OCI-M1 (cell line): ENCODE data around the gene MYO1G.
A peak's percentile ranks its signal among the peaks of the same experiment; 100 is the strongest.

Experiments used
- DNase-seq: peaks from one replicate; lab custom pipeline; 2025; lab: John Stamatoyannopoulos, UW

Gene MYO1G

DNA sequence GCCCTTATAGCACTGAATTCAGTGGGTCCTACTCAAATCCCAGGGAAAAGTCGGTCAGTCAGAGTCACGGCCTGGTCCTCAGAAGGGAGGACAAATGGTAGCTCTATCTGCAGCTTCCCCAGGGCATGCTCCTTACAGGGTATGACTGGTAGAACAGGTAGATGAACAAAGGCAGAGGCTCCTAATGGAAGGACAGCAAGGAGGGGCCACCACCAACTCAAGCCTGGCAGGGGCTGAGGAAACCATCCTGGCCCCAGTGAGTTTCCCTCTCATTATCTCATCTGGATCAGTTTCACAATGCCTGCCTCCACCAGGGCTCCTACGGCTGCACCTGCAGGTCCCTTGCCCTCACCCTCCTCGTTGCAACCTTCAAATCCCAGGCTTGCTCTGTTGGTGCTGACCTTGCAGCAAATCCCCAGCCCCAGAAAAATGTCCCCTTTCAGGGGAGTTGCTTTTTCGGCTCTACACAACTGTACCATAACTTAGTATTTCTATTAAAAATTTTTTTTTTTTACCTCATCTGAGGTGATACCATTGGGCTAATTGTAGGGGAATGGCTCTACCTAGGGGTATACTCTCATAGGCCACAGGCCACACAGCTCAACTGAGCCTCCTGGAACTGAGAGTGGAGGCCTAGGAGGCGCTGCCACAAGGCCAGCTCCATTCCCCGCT, 2.4 kb upstream of the MYO1G start:
- no peak for DNase-seq

DNA sequence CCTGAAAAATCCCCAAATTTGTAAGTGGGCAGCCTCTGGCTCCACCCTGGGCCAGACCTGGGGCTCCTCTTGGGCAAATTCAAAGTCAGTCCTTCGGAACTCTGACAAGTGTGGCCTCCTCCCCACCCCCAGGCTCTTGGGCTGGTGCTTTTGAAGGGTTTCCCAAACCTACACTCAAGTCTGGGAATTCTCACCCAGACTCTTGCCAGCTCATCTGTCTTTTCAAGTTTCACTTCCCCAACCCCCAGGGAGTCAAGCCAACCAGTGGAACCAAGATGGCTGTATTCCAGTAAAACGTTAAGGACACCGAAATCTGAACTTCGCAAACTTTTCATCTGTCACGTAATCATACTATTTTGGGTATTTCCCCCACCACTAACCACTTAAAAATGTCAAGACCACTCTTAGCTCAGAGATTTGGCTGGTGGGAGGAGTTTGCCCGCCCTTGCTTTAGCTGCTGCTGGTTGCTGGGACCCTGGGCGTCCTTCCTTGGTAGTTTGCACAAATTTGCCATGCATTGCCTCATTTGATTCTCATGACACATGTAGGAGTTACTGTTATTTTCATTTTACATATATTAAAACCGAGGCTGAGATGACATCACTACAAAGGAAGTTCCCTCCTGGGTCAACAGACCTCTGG, 1.7 kb upstream of the MYO1G start:
- DNase-seq, result no peak

DNA sequence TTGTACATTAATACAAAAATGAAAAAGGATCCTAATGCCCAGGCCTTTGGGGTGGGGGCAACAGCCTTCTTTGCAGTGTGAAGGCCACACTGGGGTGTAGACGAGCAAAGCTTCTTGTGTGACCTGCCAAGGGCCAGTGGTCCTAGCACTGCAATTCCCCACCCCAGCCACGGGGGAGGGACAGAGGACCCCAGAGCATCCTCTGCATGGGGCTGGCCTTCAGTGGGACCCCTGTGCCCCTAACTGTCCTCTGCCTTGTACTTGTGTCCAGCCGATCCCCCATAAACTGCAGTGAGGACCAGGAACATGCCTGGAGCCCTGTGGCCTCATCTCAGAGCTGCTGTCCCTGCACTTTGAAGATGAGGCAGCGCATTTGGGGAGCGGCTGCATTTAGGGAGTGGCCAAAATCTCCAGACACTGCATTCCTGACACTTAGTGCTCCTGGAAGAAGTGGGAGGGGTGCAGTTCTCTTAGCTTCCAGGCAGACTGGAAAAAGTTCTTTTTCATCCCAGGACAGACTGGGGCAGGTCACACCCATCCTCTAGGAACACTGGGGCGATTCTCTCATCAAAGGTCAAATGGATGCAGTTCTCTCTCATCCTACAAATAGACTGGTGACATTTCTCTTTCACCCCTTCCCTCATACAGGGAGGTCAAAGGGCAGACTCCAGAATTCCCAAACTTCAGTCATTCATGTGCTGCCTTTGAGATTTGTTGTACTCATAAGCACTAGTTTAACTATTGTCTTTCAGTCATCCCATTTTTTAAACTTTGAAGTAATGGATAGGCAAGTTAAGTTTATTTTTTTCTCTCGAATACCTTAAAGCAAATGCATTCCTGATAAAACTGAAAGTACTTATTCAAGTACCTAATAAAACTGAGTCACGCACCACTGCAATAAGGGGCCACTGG, 922 bp upstream of the MYO1G start:
- DNase-seq, result no peak

DNA sequence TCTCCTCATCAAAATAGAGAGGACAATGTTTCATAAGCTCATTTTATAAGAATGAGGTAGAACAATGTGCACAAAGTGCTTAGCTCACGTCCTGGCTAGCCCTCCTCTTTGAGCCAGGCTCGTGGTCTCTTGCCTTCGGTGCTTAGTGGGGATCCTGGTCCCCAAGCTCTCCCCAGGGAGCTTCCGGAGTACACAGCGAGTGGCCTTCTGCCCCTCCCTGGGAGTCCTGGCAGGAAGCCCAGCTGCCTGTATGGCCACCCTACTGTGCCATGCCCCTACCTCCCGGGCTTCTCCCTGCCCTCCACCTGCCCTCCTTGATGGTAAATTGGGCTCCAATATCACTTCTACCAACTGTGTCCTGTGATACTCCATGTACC, 868 bp downstream of the MYO1G start:
- no peak for DNase-seq

DNA sequence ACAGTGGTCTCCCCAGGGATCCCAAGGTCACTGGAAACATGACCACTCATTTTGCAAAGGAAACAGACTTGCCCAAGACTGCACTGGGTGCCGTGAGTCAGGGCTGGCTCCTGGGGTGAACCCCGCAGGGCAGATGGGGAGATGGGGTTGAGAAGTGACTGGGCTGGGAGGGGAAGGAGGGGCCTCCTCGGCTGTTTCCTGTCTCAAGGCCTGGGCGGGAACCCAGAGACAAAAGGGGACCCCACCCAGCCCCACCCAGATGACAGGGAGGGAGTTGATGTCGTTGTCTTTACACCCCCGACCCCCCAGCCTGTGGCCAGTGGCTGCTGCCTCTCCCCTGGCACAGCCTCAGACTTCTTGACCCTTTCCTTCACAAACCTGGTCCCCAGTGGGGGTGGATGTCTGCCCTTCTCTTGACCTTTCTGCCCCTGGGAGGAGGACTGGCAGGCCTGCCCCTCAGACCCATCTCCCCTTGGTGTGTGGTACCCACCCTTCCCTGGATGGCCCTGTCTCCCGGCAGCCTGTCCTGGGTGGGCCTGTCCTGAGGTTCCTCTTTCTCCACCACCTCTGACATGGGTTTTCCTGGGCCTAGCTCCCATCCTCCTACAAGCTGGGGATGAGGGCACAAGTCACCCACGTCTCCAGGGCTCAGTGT, 1.4 kb downstream of the MYO1G start:
- no peak for DNase-seq

DNA sequence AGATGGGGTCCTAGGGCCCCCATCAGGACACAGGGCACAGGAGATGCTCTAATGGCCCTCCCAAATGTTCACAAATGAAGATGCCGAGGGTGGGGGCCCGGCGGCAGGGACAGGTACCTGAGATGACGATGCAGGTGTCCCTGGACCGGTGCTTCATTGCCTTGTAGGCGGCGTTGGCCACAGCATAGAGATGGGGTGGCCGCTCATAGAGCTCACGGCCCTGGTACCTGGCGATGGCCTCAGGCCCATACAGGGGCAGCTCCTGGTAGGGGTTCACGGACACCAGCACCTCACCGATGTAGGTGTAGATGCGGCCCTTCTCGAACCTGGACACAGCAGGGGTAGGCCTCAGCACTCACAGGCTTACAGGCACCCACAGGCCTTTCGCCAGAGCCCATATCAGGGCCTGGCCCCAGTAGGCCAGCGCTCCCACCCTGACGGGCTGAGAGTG, 2.0 kb downstream of the MYO1G start:
- no peak for DNase-seq

DNA sequence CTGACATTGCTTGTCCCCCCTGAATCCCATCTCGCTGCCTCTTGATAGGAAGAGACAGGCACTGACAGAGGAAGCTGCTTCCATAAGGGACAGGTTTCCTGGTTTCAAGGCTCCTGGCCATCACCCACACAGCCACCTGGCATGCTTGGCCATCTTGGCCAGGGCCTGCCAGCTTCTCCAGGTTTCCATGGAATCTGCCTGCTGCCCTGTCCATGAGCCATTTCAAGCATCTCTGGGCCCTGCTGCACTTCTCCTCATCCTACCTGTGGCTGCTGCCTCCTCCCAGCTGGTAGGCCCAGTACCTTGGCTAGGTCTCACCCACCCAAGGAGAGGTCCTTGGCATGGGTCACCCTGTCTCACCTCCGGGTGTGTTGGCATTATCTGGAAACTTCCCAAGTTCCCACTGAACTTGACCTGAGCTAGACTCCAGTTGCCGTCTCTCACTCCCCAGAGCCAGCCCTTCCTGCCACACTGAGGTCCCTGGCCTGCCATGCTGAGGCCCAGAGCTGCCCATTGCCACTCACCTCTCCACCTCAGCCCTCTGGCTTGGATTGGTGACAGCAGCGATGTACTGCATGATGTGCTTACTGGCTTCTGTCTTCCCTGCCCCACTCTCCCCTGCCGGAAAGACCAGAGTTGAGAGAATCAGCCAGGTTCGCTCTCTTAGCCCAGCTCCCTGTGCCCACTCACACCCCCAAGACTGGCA, 2.6 kb downstream of the MYO1G start:
- no peak for DNase-seq

DNA sequence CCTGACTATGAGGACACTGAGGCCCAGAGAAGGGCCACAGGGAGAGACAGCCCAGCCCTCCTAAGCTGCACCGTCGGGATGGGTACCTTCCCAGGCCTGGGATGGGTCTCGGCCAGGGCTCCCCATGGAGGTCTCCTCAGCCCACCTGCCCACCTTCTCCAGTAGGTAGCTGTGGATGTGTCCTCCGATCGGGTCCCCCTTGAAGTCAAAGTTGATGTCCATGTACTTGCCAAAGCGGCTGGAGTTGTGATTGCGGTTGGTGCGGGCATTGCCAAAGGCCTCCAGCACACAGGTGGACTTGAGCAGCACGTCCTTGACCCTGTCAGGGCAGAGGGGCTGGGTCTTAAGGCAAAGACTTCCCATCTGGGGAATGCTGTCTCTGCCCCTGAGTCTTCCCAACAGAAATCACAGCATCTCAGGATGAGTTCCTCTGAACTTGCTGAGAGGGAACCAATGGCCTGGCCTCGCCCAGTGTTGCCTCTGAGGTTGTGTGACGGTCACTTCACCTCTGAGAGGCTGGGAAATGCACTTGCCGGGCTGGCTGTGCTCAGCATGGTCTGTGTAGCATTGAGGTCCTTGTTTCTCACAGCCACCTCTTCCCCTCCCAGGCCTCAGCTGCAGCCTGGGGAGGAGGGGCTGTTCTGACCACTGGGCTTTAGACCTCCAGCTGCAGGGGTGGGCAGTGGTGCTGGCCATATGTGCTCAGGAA, 3.3 kb downstream of the MYO1G start:
- no peak for DNase-seq

DNA sequence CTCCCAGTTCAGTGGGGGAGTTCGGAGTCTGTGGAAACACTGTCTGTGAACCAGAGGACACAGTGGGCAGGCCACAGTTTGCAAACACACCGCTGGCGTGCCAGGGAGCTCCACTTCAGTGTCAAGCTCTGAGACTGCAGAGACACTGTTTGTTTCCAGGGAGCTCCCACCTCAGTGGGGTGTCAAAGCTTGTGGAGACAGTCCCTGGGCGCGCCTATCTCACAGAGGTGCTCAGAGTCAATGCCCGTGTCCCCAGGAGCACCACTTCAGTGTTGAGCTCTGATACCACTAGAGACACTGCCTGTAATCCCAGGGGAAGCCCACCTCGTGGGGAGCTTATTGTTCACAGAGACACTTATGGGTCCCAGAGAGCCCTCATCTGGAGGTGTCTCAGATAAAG, 4.3 kb downstream of the MYO1G start:
- no peak for DNase-seq

DNA sequence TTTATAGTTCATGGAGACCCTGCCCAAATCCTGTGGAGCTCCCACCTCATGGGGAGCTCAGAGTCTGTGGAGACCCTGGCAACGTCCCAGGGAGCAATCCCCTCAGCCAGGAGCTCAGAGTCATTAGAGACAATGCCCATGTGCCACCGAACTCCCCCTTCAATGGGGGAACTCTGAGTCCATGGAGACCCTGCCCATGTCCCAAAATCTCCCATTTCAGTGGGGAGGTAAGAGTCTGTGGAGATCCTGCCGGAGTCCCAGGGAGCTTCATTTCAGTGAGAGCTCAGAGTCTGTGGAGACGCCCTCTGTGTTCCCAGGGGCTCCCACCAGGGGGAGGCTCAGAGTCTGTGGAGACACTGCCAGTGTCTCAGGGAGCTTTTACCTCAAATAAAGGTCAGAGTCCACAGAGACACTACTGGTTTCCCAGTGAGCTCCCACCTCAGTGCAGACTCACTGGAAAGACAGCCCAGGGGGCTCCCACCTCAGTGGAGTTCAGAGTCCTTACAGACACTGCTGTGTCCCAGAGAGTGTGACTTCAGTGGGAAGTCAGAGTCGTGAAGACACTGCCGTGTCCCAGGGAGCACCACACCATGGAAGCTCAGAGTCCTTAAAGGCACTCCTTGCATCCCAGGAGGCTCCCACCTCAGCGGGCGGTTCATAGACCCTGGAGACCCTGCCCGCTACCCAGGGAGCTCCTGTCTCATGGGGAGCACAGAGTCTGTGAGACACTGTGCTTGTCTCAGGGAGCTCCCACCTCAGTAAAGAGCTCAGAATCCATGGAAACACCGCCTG, 5.0 kb downstream of the MYO1G start:
- DNase-seq, result peak; percentile 56

DNA sequence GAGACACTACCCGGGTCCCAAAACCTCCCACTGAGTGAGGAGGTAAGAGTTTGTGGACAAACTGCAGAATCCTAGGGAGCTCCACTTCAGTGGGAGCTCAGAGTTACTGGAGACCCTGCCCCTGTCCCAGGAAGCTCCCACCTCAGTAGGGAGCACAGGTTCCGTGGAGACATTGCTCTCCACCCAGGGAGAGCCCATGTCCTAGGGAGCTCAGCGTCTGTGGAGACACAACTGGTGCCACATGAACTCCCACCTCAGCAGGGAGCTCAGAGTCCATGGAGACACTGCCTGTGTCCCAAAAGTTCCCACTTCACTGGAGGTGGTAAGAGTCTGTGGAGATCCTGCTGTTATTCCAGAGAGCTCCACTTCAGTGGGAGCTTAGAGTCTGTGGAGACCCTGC, 6.3 kb downstream of the MYO1G start:
- no peak for DNase-seq

DNA sequence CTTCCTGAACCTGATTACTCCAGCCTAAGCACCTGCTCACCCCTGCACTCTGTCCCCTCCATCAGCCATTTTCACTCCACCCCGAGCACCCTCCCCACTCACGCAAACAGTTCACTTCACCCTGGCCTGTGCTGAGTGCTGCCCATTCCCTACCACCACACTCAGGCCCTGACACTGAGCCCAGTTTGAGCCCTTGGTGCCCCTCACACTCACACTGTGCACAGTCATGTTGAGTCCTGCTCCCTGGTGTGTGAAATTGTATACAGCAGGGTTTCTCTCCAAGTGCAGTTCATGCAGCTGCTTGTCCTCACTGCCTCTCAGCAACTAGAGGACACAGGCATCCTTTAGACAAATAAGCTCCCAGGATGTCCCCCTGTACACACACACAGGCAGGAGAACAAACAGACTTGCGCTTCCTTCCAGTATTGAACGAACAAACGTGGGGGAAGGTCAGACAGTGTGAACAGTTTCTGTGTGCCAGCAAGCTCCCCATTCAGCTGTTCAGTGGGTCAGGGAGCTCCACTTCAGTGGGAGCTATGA, 6.8 kb downstream of the MYO1G start:
- DNase-seq, result no peak

DNA sequence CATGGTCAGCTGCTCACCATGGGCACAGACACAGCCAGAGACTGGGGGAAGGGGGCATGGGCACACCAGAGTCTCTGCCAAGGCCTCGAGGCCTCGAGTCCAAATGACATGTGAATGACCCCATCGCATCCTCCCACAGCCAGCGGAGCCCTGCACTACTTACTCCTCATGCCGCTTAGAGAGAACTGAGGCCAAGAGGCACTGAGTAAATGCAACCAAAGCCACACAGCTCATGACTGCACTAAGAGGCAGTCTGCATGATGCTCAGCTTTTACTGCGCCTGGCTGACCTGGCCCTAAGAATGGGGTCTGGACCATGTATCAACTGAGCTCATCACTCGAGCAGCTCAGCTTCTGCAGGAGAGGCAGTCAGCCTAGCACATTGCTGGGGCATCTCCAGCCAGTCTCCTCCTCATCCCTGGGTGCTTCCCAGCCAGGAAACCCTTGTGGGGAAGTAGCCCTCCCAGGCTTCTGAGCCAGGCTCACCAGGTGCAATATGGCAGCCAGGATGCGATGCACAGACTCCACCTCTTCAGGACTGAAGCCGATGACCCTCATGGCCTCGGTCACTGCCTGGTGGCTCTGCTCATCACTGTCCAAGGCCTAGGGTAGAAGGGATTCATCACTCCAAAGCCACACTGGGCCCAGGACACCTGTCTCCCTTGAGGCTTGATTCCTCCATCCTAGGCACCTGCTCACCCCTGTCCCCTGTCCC, 7.5 kb downstream of the MYO1G start:
- no peak for DNase-seq

DNA sequence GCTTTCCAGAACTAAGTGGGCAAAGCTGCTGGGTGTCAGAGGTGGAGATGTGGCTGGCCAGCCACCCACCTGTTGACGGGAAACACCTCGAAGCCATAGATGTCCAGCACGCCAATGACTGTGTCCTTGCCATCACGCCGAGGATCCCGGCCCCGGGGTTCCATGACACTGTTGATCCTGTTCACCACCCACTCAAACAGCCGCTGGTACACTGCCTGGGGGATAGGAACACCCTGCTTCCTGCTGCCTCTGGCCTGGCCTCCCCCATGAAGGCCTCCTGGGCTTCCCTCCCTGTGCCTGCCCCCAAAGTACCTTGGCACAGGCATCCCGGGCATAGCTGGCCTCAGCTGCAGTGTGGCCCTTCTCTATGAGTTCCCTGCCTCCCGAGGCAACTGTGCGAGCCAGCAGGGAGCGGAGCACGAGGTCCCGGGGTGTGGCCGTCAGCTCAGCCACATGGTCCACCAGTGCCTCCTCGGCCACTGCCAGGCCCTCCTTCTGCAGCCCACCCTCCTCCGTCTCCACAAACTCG, 8.2 kb downstream of the MYO1G start:
- no peak for DNase-seq

DNA sequence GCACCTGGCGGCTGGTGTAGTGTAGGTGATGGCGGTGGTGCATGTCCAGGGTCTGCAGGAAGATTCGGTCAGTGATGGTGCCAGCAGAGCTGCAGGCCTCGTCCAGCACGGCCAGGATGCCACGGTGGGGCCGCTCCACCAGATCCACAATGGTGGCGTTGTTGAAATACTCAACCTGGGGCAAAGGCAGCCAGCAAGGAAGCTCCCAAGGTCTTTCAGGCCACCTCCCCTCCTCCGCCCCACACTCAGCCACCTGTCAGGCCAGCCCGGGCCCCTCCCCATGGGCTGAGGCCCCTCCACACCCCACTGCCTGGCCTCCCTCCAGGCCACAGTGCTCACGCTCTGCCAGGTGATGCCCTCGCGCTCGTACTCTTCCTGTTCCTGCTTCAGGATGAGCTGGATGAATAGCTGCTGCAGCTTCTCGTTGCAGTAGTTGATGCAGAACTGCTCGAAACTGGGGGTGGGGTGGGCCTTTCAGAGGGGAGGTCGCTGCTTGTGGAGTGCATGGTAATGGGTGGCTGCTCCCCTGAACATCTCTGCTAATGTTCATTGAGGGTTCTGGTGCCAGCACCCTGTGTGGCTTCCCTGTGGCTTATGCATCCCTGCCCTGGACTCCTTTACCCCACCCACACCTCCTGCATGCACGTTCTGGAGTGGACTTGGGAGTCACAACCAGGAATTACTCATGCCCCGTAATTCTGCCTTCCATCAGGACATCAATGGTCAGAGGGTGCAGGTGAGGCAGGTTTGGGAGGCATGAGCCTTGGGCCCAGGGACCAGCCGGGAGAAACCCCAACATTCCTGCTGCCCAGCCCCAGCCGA, 8.9 kb downstream of the MYO1G start:
- DNase-seq, result no peak

DNA sequence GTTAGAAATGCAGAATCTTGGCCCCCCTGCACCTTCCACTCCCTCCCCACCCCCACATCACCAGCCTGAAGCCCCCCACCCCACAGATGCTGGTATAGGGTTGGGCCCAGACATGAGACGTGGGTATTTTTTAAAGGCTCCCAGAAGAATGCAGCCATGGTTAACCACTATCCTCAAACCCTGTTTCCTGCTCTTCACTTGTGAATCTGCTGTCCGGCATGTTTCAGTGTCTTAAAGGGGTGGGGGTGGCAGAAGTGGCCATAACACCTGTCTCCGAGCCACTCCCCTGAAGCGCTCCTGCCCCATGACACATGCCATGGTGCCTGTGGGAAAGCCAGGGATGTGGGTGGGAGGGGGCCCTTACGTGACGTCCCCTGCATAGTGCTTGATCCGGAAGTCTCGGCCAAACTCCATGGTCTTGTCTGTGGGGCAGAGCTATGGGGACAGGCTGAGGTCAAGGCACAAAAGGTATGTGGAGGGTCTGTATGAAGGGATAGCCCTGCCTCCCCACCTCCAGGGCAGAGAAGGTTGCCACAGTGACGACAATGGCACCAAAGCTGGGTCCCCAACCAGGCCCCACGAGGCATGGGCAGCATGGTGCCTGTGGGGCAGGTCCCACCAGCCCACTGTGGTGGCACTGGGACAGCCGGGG, 9.6 kb downstream of the MYO1G start:
- DNase-seq, result no peak

DNA sequence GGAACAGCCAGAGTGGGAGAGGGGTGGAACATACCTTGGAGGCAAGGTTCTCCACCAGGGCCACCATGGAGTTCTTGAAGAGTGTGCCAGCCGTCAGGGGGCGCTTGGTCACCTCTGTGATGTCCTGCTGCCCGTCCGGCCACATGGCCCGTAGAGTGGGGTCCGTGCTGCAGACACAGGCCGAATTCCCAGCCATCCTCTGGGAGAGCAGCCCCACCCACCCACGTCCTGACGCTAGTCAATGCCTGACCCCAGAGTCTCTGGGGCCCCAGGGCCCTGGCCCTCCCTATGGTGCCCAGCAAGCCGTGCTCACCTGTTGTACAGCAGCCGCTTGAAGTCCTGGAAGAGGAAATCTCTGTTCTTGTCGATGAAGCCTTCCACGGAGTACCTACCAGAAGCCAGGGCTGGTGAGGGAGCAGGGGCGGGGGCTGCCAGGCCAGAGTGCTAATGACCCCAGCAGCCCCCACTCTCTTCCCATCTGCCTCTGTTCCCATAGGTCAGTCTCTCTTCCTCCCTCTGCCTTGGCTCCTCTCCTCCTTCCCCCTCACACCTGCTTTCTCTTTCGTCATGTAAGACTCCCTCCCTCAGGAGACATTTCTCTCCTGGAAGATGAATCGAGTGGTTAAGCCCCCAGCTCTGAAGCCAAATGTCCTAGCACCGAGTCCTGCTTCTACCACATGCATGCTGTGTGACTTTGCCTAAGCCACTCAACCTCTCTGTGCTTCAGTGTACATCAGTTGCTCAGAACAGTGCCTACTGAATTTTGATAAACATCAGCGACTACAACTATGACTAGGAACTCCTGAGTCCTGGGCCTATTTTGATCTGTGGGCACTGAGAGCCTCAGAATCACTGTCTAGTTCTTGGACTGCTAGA, 11.0 kb downstream of the MYO1G start:
- DNase-seq, result peak; percentile 7
